Esophagus (tissue), 2 donors: ENCODE results near the gene AP1S1. TPM values are rescaled to one million over a fixed set of nuclear protein-coding genes. Genes with fewer than 3 reads are reported as not detected.
A peak's percentile ranks its signal among the peaks of the same experiment; 100 is the strongest.

Experiments
- H3K27ac ChIP-seq, 2 donors: one replicate each; pipeline ENCODE4 v1.5.1; 2013; ENCODE audit warnings: low read depth in 2 of 2, mild to moderate bottlenecking in 2 of 2, inconsistent platforms in 1 of 2, low read length in 1 of 2, moderate library complexity in 1 of 2
- H3K27me3 ChIP-seq, 2 donors: one replicate each; pipeline ENCODE4 v1.6.1; 2013; ENCODE audit warnings: low read length in 2 of 2, control low read depth in 1 of 2, mild to moderate bottlenecking in 1 of 2; ENCODE audit not compliant: insufficient read depth in 2 of 2, control insufficient read depth in 1 of 2
- H3K36me3 ChIP-seq, 2 donors: one replicate each; pipeline ENCODE4 v1.6.1; 2013; ENCODE audit warnings: low read length in 1 of 2; ENCODE audit not compliant: control insufficient read depth in 2 of 2, insufficient read depth in 2 of 2
- H3K4me1 ChIP-seq, 2 donors: one replicate each; pipeline ENCODE4 v1.6.1; 2013; ENCODE audit warnings: low read length in 1 of 2; ENCODE audit not compliant: control insufficient read depth in 2 of 2, insufficient read depth in 2 of 2
- H3K4me3 ChIP-seq, 2 donors: one replicate each; pipeline ENCODE4 v1.5.1; 2013; ENCODE audit warnings: low read length in 2 of 2, mild to moderate bottlenecking in 2 of 2, low read depth in 1 of 2, moderate library complexity in 1 of 2
- H3K9me3 ChIP-seq, 2 donors: one replicate each; pipeline ENCODE4 v1.6.1; 2013; ENCODE audit warnings: mild to moderate bottlenecking in 2 of 2, low read depth in 1 of 2, low read length in 1 of 2, moderate library complexity in 1 of 2; ENCODE audit not compliant: control insufficient read depth in 2 of 2, insufficient read depth in 1 of 2
- WGBS, 2 donors: extraction: QIAGEN DNeasy Blood & Tissue Kit; methylation state at CpG; one replicate each; pipeline ENCODE4 v1.1.7; 2013; 5-methylcytosine and 5-hydroxymethylcytosine counted together
- polyA plus RNA-seq, 2 donors: library from polyadenylated mRNA; stranded (reverse); fragments of 200-250 nt; gene quantifications; one replicate each; pipeline ENCODE4 v1.2.3, GENCODE V29; 2013
- donor health status: healthy with polysubstance abuse.
- donor health status: Bipolar disorder and iron deficiency.

AP1S1 gene
- polyA plus RNA-seq, 2 donors = 40.2 to 43.3 TPM

DNA sequence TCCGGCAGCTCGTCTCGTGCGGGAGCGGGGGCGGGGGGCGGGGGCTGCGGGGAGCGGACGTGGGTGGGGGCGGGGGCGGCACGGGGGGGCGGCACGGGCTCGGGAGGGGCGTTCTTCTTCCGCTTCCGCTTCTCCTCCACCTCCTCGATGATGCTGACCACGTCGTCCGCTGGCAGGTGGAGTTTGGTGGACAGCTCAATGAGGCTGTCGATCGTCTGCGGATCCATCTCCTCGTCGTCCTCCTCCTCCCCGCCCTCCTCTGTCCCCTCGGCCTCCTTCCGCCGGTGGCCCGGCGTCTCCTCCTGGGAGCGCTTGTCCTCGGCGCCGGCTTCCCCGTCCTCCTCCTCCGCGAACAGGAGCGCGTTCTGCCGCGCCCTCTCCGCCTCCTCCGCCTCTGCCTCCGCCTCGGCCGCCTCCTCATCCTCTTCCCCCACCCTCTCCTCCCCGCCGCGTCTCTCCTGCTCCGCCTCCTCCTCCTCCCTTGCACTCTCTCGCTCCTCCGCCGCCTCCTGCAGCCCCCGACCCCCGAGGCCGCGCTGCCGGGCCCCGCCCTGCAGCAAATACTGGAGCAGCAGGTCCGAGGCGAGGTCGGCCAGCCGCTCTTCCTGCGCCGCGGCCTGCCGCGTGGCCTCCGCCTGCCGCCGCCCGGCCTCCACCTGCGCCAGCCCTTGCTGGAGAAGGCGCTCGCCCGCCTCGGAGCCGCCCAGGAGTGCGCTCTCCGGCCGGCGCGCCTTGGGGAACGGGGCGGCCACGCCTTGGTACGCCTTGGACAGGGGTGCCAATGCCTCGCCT, 9.2 kb downstream of the AP1S1 start:
- H3K4me1 ChIP-seq = peaks cover 24 to 25% of the 10 kb centered on the region in 2 donors
- 1% methylated on average over 70 to 92 of the region's 92 CpGs for WGBS, 2 donors
- H3K36me3 ChIP-seq = peaks cover 4 to 10% of the 10 kb centered on the region in 2 donors
- H3K27me3 ChIP-seq = peaks cover 0 to 9% of the 10 kb centered on the region in 2 donors
- H3K9me3 ChIP-seq = no peaks in the 10 kb centered on the region
- no peak overlapping the region for H3K27ac ChIP-seq
- peak overlapping the region; percentile 30 to 42 for H3K4me3 ChIP-seq

DNA sequence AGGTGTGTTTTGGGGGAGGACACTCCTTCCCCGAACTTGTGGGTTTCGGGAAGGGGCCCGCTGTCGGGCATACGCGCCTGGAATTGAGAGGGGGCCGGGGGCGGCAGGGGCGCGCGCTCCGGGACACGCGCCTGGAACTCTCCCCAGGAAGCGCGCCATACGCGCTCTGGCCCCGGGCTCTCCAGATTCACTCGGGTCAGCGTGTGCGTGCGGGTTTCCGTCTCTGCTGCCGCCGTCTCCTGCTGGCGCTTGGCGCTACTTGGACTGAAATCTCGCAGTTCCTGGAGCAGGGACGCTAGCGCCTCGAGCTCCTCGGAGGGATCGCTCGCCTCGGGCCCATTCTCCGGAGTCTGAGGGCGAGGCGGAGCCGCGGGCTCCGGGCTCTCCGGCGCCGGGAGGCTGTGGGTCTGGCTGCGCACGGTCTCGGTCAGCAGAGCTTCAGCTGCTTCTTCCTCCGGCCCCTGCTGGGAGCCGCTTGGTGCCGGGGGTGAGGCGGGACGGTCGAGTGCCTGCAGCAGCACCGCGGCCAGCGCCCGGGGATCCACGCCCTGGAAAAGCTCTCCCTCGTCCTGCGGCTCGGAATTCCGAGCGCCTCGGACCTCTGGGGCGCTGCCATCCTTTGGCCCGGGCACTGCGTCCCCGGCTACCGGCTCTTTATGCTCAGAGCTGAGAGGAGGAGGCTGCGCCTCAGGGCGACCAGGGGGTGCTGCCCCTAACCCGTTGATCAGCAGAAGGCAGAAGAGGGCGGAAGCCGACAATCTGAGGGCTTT, 10.0 kb downstream of the AP1S1 start:
- 2% methylated on average over 65 to 75 of the region's 75 CpGs for WGBS, 2 donors
- Histone ChIP-seq H3K4me1 (peaks cover 24 to 25% of the 10 kb centered on the region in 2 donors), H3K27ac (no peak overlapping the region), H3K9me3 (no peaks in the 10 kb centered on the region), H3K36me3 (peaks cover 2 to 4% of the 10 kb centered on the region in 2 donors), H3K27me3 (peaks cover 0 to 12% of the 10 kb centered on the region in 2 donors), H3K4me3 (peak overlapping the region in 1 of 2 donors; percentile 42)

DNA sequence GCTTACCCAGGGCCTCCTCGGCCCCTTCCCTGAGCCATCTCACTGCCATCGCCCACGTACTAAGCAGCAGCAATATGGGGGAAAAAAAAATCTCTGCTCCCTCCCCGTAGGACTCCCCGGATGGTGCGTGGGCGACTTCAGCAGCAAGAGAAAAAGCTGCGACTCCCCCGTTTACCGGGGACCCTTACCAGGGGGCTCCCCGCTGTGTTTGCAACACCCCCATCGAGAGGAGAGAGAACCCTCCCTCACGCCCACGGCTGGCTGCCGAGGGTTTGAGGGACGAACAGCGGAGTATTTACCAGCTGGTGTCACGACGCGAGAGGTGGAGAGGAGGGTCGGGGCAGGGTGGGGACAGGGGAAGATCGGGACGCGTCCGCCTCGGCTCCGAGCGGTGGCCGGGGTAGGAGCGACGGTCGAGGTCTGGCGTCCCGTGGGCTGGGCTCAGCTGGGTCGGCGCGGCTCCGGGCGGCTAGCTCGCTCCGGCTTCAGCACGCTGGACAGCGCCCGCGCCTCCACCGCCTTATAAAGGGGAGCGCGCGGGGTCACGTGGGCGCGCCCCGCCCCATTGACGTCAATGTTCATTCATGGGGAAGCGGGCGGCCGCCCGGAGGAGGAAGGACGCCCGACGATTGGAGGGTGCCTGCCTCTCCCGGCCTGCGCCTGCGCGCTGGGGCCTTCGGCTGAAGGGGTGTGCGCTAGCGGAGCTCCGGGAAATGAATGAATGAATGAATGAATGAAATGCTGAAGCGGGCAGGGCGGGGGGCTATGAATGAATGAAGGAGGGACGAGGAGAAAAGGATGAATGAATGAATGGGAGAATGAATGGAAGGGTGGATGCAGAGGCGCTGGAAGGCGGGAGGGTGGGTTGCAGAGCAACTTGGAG, 11.0 kb downstream of the AP1S1 start, which contains the start of gene VGF:
TSS of gene VGF (minus strand) at position 495 of the 883 bp plus-strand sequence. CDS start 726 bp downstream, outside the sequence.
- 3% methylated on average over 74 of the region's 74 CpGs for WGBS, 2 donors
- Histone ChIP-seq H3K9me3 (no peaks in the 10 kb centered on the region), H3K4me3 (peak within 1 kb of the TSS in 1 of 2 donors; percentile 3), H3K27me3 (peaks cover 0 to 16% of the 10 kb centered on the region in 2 donors), H3K4me1 (peaks cover 24 to 31% of the 10 kb centered on the region in 2 donors), H3K27ac (no peak within 1 kb of the TSS), H3K36me3 (no peaks in the 10 kb centered on the region)

DNA sequence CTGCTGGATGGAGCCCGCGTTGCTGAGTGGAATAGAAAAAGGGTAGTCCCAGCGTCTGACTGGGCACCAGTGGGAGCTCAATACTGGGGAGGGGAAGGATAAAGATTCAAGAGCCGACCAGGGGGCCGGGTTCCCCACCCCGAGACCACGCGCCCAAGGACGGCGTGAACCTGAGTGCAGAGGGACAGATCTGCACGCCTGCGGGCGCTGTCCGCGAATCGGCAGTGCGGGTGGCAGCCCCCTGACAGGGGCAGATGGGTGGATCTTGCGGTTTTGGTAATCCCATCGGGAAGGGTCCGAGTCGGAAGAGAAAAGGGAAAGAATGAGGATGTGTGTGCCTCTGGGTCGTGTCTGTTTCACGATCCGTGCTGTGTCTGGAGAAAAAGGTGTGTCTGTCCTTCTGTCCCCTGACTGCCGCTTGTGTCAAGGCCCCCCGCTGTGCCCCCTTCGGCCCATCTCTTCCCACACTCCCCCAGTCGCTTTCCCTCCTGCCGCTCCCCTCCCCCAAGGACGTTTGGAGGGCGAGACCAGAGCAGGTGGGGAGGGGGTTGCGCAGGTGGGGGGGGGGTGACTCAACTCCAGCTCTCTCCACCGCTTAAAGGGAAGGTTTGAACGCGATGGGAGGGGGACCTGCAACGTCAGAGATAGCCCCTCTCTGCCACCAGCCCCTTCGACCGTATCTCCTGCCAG, 11.8 kb downstream of the AP1S1 start:
- Histone ChIP-seq H3K36me3 (no peaks in the 10 kb centered on the region), H3K4me3 (peak overlapping the region in 1 of 2 donors; percentile 3), H3K9me3 (no peaks in the 10 kb centered on the region), H3K27me3 (peaks cover 0 to 20% of the 10 kb centered on the region in 2 donors), H3K4me1 (peaks cover 24 to 31% of the 10 kb centered on the region in 2 donors), H3K27ac (no peak overlapping the region)
- WGBS, 2 donors = 1 to 2% methylated on average over 37 to 38 of the region's 38 CpGs

DNA sequence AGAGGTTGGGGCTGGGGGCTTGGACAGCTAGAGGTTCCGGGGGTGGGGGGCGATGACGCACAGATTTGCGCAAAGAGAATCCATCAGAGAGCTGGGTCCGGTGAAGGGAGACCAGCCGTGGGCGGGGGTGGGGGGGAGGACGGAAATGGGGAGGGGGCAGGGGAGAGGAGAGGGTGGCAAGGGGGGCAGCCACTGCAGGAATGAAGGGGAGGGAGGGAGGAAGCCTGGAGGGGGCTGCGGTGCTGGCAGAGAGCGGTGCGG, 12.3 kb downstream of the AP1S1 start:
- H3K9me3 ChIP-seq = no peaks in the 10 kb centered on the region
- no peak overlapping the region for H3K4me3 ChIP-seq
- H3K27me3 ChIP-seq = peaks cover under 1 to 21% of the 10 kb centered on the region in 2 donors
- no peak overlapping the region for H3K27ac ChIP-seq
- H3K36me3 ChIP-seq = no peaks in the 10 kb centered on the region
- WGBS, 2 donors = 1 to 7% methylated on average over 10 to 11 of the region's 11 CpGs
- H3K4me1 ChIP-seq = peaks cover 24 to 31% of the 10 kb centered on the region in 2 donors

DNA sequence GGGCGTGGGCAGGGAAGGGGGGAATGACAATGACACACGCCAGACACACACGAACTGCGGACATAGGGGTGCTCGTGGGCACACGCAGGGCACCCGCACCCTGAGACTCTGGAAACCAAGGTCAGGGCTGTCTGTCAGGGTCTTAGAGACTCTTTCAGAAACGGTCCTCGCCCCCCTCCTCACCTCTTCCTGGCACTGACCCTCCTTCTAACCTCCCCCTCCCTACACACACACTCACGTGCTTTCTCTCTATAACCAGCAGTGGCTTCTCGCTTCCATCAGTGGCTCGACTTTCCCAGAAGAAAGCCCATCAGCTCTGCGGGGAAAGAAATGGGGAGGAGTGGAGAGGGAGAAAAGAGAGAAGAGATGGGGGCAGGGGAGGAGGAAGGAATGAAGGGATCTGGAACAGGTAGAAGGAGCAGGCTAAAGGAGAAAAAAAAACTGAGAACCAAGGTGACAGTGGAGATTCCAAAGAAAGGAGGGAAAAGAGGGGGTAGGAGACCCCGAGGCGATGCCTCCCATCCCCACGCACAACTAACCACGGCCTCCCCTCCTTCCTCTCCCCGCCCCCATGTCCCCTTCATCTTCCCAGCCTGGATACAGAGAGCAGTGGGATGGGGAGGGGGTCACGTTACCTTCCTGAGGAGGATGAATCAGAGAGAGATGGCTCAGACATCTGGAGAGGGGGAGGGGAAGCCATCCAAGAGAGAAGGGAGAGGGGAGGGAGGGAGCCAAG, 12.8 kb downstream of the AP1S1 start:
- H3K27ac ChIP-seq = no peak overlapping the region
- H3K36me3 ChIP-seq = no peaks in the 10 kb centered on the region
- peaks cover 2 to 26% of the 10 kb centered on the region in 2 donors for H3K27me3 ChIP-seq
- peaks cover 25 to 33% of the 10 kb centered on the region in 2 donors for H3K4me1 ChIP-seq
- 1 to 3% methylated on average over 18 to 19 of the region's 19 CpGs for WGBS, 2 donors
- H3K9me3 ChIP-seq = no peaks in the 10 kb centered on the region
- H3K4me3 ChIP-seq = no peak overlapping the region

DNA sequence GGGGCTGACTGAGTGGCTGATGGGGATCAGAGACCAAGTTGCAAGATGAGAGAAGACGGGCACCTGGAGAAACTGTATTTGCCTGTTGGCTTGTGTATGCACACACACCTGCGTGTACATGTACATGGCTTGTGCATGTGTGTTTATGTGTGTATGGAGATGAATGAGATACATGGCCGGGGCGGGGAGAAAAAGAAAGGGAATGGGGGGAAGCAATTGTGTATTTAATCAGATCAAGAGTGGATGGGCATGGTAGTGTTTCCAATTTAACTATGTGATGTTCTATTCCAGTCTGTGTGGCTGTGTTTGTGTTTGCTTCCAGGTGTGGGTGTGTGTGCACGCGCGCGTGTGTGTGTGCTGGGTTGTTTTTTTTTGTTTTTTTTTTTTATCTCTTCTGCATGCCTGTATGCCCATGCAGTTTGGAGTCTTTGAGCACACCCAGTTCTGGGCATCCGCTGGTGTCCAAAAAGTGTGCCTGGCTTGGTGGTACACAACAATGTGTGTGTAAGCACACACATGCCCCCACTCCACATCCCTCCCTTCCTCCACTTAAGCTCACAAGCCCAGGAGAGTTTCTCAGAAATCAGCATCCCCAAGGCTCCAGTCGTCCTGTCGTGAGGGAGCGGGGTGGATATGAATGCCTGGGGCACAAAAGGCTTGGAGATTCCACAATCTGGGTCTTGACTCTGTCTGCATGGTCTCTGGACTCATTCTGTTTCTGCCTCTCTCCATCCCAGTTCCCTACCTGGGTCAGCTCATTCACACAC, 13.6 kb downstream of the AP1S1 start:
- H3K4me3 ChIP-seq = no peak overlapping the region
- no peaks in the 10 kb centered on the region for H3K9me3 ChIP-seq
- peaks cover 5 to 33% of the 10 kb centered on the region in 2 donors for H3K27me3 ChIP-seq
- 3 to 4% methylated on average over 12 of the region's 12 CpGs for WGBS, 2 donors
- peaks cover 28 to 33% of the 10 kb centered on the region in 2 donors for H3K4me1 ChIP-seq
- H3K36me3 ChIP-seq = no peaks in the 10 kb centered on the region
- H3K27ac ChIP-seq = no peak overlapping the region

DNA sequence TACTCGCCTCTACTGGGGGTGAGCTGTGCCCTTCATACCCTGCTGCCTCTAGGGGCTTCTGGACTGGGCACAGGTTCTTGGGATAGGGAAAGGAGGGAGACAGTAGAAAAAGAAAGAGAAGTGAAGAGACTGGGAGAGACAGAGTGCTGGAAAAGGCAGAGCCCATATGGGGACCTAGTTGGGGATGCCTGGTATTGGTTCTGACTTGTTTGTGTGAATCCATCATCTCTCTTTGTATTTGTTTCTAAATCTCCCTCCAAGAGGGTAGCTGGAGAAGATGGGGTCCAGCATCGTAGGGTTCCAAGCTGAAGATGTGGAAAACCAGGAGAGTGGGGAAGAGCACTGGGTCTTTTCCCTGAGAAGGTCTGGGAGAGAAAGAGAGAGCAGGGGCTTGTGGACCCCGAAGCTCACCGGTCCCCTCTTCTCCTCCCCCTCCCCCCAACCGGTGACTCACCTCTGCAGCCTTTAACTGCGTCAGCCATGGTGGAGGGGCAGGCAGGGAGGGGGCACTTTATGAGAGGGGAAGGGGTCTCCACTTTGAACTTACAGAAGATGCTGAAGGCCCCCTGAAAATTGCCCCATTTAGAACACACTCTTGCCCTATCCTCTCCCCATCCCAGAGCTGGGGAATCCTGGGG, 14.3 kb downstream of the AP1S1 start:
- WGBS, 2 donors = 1 to 3% methylated on average over 6 of the region's 6 CpGs
- Histone ChIP-seq H3K27ac (no peak overlapping the region), H3K4me3 (no peak overlapping the region), H3K4me1 (peaks cover 22 to 33% of the 10 kb centered on the region in 2 donors), H3K27me3 (peaks cover 5 to 38% of the 10 kb centered on the region in 2 donors), H3K9me3 (no peaks in the 10 kb centered on the region), H3K36me3 (no peaks in the 10 kb centered on the region)
